HAP-1 (cell line): ENCODE data around the gene LRRC8D.
"Not testable (repeated sequence)": the region's sequence is repeated elsewhere in the genome, so short reads cannot be mapped to it uniquely, and the experiment has no call there.

Experiments
- DNase-seq, 2 experiments: peaks; one replicate each; pipeline ENCODE4 v3.0.0-alpha.2; 2016 to 2020; ENCODE audit warnings: low spot score in 2 of 2
- H3K27me3 ChIP-seq: fragments of 250-450 bp; sonication (Bioruptor Pico); 2 replicates; pipeline ENCODE4 v1.5.1; 2020; ENCODE audit warnings: low read depth, mild to moderate bottlenecking, moderate library complexity
- H3K36me3 ChIP-seq: fragments of 250-450 bp; sonication (Bioruptor Pico); replicated peaks from 2 replicates; pipeline ENCODE4 v1.5.1; 2020; ENCODE audit warnings: mild to moderate bottlenecking
- H3K4me1 ChIP-seq: fragments of 250-450 bp; sonication (Bioruptor Pico); 2 replicates; pipeline ENCODE4 v1.5.1; 2020; ENCODE audit warnings: mild to moderate bottlenecking
- H3K4me3 ChIP-seq: fragments of 250-450 bp; sonication (Bioruptor Pico); 2 replicates; pipeline ENCODE4 v1.5.1; 2020; ENCODE audit warnings: mild to moderate bottlenecking, moderate library complexity
- H3K9me3 ChIP-seq: fragments of 250-450 bp; sonication (Bioruptor Pico); 2 replicates; pipeline ENCODE4 v1.5.1; 2020; ENCODE audit warnings: mild to moderate bottlenecking, moderate library complexity
- in situ Hi-C: fragments of 300-500 bp; cut with MboI; formaldehyde crosslinking; loops from 3 replicates; pipeline ENCODE4 v1.14.3; 2020; ENCODE audit warnings: low sequenced_read_pairs, inconsistent platforms, mixed read lengths

Gene LRRC8D

DNA sequence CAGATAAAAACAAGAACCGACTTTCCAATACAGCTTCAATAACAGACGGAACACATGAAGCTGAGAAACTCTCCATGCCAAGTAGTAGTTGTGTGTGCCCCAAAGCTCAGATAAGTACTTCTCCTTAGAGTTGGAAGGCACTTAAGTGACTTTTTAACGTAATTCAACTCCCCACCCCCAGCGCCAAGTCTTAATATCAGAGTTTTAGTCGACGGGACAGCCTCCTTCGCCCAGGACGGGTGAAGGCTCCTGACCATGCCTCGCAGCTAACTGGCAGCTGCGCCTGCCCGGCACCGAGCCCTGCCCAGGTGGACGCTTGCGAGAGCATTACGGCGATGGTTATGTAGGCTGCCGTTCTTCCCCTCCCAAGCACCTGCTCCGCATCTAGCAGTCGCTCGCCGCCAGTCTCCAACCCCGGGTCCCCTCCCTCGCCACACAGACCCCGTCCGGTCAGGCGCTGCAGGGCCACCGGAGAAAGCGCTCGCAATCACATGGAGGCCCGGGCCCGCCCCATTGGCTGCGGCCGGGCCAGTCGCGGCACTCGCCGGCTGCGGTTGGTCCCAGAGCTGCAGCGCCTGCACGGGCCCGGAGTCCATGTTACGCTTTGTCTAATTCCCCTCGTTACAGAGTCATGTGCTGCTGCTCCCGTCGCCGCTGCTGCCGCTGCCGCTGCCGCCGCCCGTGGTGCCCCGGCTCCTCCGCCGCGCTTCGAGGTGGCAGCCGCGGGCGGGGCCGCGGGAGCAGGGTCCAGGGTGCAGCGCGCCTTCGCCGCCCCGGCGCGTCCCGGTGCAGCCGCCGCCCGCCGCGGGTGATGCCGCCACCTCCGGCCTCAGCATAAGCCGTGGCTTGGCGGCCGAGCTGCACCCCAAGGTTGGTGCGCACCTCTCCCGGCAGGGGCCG is at the start of gene LRRC8D:
LRRC8D (plus strand) TSS at position 611 of the 900 bp plus-strand sequence. CDS start 112,037 bp downstream, outside the sequence.
- DNase-seq: peak; percentile 75 to 88
- H3K4me1 ChIP-seq: peaks cover 22% of the 10 kb centered on the region
- in situ Hi-C loops: no loop called here

DNA sequence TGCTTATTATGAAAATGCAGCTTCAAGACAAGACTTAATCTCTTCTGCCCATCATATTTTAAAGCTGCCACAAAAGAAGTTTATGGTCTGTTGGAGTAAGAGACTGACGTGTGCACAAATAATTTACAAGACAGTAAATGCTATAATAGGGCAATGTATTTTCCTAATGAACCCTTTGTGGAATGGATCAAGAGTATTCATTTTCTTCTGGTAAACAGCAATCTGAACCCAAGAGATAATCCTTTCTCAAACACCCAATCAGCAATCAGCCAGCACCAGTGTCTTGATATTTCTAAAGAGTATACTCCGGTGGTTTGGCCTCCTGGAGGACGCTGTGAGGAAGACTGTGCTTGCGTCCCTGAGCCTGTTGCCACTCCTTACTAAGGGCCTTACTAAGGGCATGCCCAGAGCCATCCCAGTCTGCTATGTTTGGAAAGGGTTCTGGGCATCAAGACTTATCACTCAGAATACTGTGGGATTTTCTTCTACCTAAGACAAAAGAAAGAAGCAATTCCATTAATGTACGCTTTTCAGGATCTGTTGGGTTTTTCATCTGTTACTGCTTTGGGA is 48.8 kb upstream of the LRRC8D start:
- DNase-seq: peak; percentile 78 to 97
- H3K4me1 ChIP-seq: peaks cover 36% of the 10 kb centered on the region
- in situ Hi-C loops: no loop called here

More for the DNA sequence above, at the start of gene LRRC8D:
- no peaks in the 10 kb centered on the region for H3K27me3 ChIP-seq
- no peaks in the 10 kb centered on the region for H3K9me3 ChIP-seq
- peak within 1 kb of the TSS; percentile 71 for H3K4me3 ChIP-seq
- H3K36me3 ChIP-seq: peaks cover 17% of the 10 kb centered on the region

DNA sequence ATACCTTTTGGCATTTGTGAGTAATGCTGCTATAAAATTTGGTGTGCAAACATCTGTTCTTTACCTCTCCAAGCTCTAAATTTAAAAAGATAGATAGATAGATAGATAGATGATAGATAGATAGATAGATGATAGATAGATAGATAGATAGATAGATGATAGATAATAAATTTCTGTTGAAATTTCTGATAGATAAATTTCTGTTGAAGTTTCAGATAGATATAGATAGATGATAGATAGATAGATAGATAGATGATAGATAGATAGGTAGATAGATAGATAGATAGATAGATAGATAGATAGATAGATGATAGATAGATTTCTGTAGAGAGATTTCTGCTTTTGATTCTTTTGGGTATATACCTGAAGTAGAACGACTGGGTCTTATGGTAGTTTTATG is 44.7 kb upstream of the LRRC8D start:
- H3K9me3 ChIP-seq, H3K36me3 ChIP-seq, H3K27me3 ChIP-seq, in situ Hi-C loops, DNase-seq, H3K4me3 ChIP-seq: not testable (repeated sequence)
- peaks cover 31% of the 10 kb centered on the region for H3K4me1 ChIP-seq

More for the DNA sequence above, 48.8 kb upstream of the LRRC8D start:
- H3K27me3 ChIP-seq: no peaks in the 10 kb centered on the region; the same call in 1 of the 2 replicates
- H3K4me3 ChIP-seq: no peak overlapping the region
- no peaks in the 10 kb centered on the region for H3K9me3 ChIP-seq
- no peaks in the 10 kb centered on the region for H3K36me3 ChIP-seq

DNA sequence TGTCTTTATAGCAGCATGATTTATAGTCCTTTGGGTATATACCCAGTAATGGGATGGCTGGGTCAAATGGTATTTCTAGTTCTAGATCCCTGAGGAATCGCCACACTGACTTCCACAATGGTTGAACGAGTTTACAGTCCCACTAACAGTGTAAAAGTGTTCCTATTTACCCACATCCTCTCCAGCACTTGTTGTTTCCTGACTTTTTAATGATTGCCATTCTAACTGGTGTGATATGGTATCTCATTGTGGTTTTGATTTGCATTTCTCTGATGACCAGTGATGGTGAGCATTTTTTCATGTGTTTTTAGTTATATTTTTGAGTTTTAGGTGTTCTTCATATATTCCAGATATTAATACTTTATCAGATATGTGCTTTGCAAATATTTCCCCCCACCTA is 43.6 kb upstream of the LRRC8D start:
- in situ Hi-C loops, DNase-seq: not testable (repeated sequence)

DNA sequence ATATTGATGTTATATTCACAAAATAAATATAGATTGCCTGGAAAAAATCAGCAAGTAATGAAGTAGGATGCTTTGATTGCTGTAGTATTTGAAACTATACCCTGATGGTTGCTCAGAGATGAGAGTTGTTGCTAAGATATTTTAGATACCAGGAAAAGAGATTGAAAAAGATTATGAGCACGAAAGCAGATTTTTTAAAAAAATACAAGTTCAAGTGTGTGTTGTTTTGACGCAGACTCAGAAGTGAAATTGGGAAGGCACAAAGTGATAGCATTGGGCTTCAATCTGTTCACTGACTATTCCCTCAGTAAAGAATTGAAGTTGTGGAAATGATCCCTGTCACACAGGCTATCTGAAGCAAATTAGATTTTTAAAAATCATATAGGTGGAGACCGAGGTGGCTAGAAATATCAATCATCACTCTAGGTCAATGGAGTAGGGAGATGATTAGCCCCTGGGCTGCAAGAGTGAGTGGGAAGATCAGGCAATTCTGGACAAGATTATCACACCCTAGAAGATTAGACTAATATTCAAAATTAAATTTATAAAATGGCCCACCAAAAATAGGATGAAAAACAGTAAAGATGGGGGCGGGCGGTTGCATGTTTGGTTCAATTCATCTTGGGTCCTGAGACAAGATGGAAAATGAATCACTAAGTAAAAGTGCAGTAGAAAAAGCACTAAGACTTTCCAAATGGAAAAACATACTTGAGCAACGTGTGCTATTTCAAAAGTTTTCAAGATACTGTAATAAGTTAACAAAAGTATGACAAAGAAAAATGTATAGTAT is 41.5 kb upstream of the LRRC8D start:
- in situ Hi-C loops: no loop called here
- no peak for DNase-seq
- Histone ChIP-seq H3K9me3 (no peaks in the 10 kb centered on the region; the same call in 1 of the 2 replicates), H3K36me3 (no peaks in the 10 kb centered on the region), H3K4me1 (peaks cover 18% of the 10 kb centered on the region), H3K27me3 (no peaks in the 10 kb centered on the region), H3K4me3 (no peak overlapping the region)

More for the DNA sequence above, 43.6 kb upstream of the LRRC8D start:
- not testable (repeated sequence) for H3K4me3 ChIP-seq, H3K27me3 ChIP-seq, H3K9me3 ChIP-seq, H3K36me3 ChIP-seq
- peaks cover 23% of the 10 kb centered on the region for H3K4me1 ChIP-seq

DNA sequence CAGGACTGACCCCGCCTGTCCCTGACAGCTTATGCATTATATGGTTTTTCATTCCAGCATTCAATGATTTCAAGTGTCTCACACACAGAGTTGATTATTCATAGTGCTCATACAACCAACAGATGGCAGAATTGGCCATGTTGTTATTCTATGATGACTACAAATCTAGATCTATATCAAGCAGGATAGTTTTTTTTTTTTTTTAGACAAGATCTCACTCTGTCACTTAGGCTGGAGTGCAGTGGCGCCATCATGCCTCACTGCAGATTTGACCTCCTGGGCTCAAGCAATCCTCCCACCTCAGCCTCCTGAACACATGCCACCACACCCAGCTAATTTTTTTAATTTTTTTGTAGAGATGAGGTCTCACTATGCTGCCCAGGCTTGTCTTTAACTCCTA is 40.1 kb upstream of the LRRC8D start:
- no peaks in the 10 kb centered on the region for H3K27me3 ChIP-seq
- no peaks in the 10 kb centered on the region for H3K36me3 ChIP-seq
- no peaks in the 10 kb centered on the region; the same call in 1 of the 2 replicates for H3K9me3 ChIP-seq
- in situ Hi-C loops: no loop called here
- H3K4me1 ChIP-seq: peaks cover 4% of the 10 kb centered on the region
- H3K4me3 ChIP-seq: no peak overlapping the region
- DNase-seq: peak; percentile 22 to 65

DNA sequence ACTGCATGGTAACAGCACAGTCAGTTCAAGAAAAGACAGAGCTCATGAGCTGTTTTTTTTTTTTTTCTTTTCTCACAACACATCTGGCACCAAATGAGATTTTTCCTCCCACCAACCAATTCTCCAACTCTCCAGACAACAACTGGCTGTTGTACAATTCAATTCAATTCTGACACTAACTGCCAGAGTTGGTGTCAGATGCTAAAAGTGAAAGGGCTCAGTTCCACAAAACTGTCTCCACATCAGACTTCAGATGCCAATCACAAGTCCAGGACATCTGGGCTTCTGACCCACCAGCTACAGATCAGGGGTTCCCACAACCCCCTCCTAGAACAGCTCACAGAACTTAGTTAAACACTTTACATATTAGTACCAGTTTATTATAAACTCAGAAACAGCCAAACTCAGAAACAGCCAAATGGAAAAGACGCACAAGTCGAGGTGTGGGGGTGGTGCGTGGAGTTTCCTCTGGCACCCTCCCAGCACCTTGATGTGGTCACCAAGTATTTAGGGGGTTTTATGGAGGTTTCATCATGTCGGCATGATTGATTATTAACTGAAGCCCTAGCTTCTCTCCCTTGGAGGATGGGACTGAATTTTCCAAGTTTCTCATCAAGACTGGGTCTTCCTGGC is 39.2 kb upstream of the LRRC8D start:
- Histone ChIP-seq H3K4me3 (no peak overlapping the region), H3K27me3 (no peaks in the 10 kb centered on the region), H3K4me1 (peaks cover 4% of the 10 kb centered on the region; the same call in 1 of the 2 replicates), H3K9me3 (no peaks in the 10 kb centered on the region; the same call in 1 of the 2 replicates), H3K36me3 (no peaks in the 10 kb centered on the region)
- DNase-seq: no peak
- in situ Hi-C loops: no loop called here

DNA sequence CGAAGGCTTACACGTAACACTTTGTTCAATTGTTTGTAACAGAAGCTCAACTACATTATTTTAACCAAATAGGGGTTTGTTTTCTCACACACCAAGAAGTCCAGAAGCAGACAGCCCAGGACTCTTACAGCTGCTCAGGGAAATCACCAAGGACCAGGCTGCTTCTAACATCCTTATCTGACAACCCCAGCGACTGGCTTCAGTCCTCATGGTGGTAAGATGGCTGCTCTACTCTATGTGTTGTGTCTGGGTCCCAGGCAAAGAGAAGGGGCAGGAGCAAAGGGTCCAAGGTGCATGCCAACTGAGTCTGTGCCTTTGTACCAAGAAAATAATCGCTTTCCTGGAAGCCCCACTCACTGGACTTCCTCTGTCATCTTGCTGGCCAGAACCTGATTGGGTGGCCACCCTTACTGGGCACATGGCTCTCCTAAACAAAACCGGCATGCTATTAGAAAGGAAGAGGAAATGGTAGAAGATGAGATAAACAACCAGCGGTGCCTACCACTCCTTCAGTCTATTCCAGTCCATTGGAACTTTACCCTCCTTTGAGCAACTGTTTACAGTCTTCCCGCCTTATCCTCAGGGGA is 34.1 kb upstream of the LRRC8D start:
- H3K36me3 ChIP-seq: no peaks in the 10 kb centered on the region
- no peaks in the 10 kb centered on the region for H3K4me1 ChIP-seq
- no peak overlapping the region for H3K4me3 ChIP-seq
- no peaks in the 10 kb centered on the region for H3K9me3 ChIP-seq
- DNase-seq: no peak
- no peaks in the 10 kb centered on the region for H3K27me3 ChIP-seq
- in situ Hi-C loops: no loop called here

DNA sequence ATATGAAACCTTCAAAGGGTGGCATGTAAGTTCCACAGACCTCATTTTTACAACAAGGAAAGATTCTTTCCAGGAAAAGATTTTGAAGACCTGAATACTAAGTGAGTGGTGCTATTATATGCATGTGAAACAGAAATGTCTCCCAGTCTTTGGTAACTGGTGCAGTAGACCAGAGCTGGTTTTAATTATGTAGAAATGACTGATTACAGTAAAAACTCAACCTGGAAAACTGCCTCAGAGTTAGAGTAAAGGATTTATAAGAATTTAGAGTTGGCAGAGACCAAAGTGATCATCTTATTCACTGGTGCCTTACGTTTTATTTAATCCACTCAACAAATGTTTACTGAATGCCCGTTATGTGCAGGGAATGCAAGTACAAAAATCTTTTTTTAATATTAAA is 30.2 kb upstream of the LRRC8D start:
- H3K4me3 ChIP-seq: no peak overlapping the region
- in situ Hi-C loops: no loop called here
- H3K4me1 ChIP-seq: no peaks in the 10 kb centered on the region
- H3K27me3 ChIP-seq: no peaks in the 10 kb centered on the region
- H3K36me3 ChIP-seq: no peaks in the 10 kb centered on the region
- no peaks in the 10 kb centered on the region for H3K9me3 ChIP-seq
- DNase-seq: no peak

DNA sequence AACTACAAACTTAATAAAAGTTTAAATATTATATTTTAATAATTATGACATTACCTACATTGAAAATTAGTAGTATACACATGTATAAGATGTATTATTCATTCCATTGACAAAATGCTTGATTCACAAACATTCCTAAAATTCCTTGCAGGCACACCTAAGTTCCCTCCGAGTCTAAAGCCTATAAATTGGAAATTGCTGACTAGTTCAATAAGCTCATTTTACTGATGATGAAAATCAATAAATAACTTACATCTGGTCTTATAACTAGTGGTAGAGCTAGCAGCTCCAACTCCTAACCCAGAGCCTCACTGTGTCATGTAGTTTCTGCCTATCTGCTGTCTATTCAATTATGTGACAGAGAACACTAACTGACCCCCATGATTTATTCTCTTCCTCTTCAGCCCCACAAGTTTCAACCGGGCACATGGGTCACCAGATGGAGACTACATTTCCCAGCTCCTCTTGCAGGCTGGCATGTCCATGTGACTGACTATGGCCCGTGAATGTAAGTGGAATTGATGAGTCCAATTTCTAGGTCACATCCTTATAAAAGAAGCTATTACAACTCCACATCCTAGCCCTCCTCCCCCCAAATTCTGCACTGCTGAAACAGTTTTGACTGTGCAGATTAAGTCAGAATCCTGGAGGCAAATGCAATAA is 29.6 kb upstream of the LRRC8D start:
- Histone ChIP-seq H3K4me1 (no peaks in the 10 kb centered on the region), H3K36me3 (no peaks in the 10 kb centered on the region), H3K27me3 (no peaks in the 10 kb centered on the region), H3K9me3 (no peaks in the 10 kb centered on the region), H3K4me3 (no peak overlapping the region)
- DNase-seq: no peak
- in situ Hi-C loops: no loop called here

DNA sequence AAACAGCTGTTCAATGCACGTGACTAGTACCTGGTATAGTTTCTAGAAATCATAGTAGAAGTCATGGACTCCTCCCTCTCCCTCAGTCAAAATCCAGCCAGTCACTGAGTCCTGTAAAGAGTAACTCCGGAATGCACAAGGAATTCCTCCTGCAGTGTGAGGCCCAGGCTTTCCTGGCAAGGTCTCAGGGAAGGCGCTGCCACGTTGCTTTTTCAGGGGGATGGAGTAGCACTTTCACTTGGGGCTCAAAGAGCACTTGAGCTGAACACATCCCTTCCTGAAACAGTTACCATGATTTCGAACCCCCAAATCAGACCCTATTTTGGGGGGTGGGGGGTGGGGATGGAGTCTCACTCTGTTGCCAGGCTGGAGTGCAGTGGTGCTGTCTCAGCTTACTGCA is 26.4 kb upstream of the LRRC8D start:
- in situ Hi-C loops: no loop called here
- no peak overlapping the region for H3K4me3 ChIP-seq
- no peaks in the 10 kb centered on the region for H3K27me3 ChIP-seq
- no peaks in the 10 kb centered on the region for H3K36me3 ChIP-seq
- H3K9me3 ChIP-seq: no peaks in the 10 kb centered on the region
- no peaks in the 10 kb centered on the region for H3K4me1 ChIP-seq
- DNase-seq: no peak

DNA sequence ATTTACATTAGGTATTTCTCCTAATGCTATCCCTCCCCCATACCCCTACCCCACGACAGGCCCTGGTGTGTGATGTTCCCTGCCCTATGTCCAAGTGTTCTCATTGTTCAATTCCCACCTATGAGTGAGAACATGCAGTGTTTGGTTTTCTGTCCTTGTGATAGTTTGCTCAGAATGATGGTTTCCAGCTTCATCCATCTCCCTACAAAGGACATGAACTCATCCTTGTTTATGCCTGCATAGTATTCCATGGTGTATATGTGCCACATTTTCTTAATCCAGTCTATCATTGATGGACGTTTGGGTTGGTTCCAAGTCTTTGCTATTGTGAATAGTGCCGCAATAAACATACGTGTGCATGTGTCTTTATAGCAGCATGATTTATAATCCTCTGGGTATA is 25.3 kb upstream of the LRRC8D start:
- H3K4me3 ChIP-seq, DNase-seq, H3K9me3 ChIP-seq, H3K27me3 ChIP-seq, in situ Hi-C loops, H3K36me3 ChIP-seq, H3K4me1 ChIP-seq: not testable (repeated sequence)

DNA sequence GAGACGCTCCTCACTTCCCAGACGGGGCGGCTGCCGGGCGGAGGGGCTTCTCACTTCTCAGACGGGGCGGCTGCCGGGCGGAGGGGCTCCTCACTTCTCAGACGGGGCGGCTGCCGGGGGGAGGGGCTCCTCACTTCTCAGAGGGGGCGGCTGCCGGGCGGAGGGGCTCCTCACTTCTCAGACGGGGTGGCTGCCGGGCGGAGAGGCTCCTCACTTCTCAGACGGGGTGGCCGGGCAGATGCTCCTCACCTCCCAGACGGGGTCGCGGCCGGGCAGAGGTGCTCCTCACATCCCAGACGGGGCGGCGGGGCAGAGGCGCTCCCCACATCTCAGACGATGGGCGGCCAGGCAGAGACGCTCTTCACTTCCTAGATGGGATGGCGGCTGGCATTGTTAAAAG is 23.0 kb upstream of the LRRC8D start:
- H3K36me3 ChIP-seq, H3K4me1 ChIP-seq, H3K27me3 ChIP-seq, in situ Hi-C loops, H3K4me3 ChIP-seq, H3K9me3 ChIP-seq, DNase-seq: not testable (repeated sequence)
